A172 (cell line): ENCODE results near the gene CHID1. TPM values are rescaled to one million over a fixed set of nuclear protein-coding genes. Genes with fewer than 3 reads are reported as not detected.

Experiments
- DNase-seq: peaks from one replicate; pipeline ENCODE4 v3.0.0-alpha.2; 2015; ENCODE audit warnings: low spot score
- total RNA-seq: library from RNA; depleted of rRNA; stranded (reverse); fragments of >200 nt; shearing (Covaris generic); gene quantifications from 2 replicates; pipeline ENCODE4 v1.2.3, GENCODE V29; 2014; rRNA removed

The CHID1 gene
- 54.5 and 66.7 TPM in 2 replicates for total RNA-seq

GRCh38 chr11:910589-911030 lies at the start of gene CHID1:
Gene CHID1, minus strand, starts transcription at chr11:910810. Its CDS starts 5,994 bp downstream, at chr11:904816.
- peak; percentile 59 for DNase-seq

GRCh38 chr11:959608-960007 lies 49.0 kb upstream of the CHID1 start:
- DNase-seq: no peak

DNA sequence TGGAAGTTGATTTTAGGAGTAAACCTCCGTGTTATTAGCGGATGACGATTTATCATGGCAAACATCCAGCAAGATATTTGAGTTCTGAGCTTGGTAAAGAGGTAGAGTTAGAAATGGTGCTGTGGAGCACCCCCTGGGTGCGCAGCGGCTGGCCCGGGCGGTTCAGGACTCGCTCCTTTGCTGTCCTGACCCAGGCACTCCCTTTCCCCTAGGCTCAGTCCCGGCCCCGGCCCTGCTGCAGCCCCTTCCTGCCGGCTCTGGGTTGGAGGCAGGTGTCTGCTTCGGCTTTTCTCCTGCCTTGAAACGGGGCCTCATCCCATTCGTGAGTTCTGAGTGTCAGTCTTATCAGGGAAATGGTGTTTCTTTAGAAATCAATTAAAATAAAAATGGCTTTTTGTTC lies 48.4 kb upstream of the CHID1 start:
- no peak for DNase-seq

DNA sequence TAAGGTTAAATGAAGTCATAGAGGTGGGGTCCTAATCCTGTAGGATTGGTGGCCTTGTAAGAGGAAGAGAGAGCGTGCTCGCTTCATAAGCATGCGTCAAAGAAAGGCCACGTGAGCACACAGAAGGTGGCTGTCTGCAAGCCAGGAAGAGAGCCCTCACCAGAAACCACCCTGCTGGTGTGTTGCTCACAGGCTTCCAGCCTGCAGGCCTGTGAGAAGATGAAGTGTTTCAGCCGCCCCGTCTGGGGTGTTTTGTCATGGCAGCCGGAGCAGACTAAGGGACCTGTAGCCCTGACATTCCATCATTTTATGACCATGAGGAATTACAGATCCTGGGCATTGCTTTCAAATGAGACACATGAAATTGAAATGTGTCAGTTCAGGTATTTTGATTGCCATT lies 47.5 kb upstream of the CHID1 start:
- DNase-seq: no peak

GRCh38 chr11:957212-957920 lies 46.8 kb upstream of the CHID1 start:
- no peak for DNase-seq

- no peak for DNase-seq
These were observed 44.8 kb upstream of the CHID1 start for GRCh38 chr11:955154-956063.

GRCh38 chr11:954392-955153 lies 44.0 kb upstream of the CHID1 start:
- DNase-seq: no peak

DNA sequence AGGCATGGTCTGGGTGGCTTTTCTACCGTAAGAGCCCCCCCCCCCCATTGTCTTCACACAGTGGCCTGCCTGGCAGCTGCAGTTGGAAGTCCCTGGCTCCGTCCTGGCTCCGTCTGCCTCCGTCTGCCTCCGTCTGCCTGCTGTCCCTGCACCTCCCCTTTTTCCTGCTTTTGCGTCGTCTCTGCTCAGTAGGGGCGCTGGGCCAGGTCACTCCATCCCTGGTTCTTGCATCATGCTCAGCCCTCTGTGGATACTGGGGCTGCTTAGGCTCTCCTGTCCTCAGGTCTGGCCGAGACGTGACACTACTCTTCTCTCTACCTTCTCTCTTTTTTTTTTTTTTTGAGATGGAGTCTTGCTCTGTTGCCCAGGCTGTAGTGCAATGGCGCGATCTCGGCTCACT lies 42.9 kb upstream of the CHID1 start:
- DNase-seq: no peak

DNA sequence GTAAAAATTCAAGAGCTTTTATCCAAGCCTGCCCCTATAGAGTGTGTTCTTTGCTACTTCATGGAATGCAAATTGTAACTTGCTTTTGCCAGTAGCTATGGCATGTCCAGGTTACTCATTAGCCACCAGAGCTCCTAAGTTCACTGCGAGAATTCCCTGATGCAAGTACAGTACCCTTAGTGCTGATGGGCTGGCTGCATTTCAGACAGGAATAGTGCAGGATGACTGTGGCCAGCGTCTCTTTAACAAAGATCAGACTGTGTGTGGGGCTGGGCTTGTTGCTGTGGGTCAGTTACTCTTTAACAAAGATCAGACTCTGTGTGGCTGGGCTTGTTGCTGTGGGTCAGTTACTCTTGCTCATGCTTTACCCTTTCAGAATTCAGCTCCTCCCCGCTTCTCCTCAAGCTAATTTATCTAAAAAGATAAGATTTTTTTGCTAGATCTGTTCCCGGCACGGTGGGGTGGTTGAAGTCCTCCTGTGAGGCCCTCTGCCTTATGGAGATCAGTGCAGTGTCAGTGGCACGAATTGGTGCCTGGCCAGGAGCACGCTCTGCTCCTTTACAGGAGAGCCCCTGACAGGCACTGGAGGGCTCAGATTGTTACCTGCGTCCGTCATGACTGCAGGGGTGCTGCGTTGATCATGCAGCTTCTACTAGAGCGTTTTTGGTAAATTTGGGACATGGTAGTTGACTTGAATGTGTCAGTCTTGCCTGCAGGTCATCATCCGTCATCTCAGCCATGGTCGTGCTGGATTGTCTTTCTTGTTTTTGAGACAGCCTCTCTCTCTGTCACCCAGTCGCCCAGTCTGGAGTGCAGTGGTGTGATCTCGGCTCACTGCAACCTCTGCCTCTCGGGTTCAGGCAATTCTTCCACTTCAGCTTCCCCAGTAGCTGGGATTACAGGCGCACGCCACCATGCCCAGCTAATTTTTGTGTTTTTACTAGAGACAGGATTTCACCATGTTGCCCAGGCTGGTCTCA lies 42.1 kb upstream of the CHID1 start:
- no peak for DNase-seq

GRCh38 chr11:951507-951906 lies 40.9 kb upstream of the CHID1 start:
- DNase-seq: no peak

GRCh38 chr11:947744-948143 lies 37.1 kb upstream of the CHID1 start:
- DNase-seq: no peak

DNA sequence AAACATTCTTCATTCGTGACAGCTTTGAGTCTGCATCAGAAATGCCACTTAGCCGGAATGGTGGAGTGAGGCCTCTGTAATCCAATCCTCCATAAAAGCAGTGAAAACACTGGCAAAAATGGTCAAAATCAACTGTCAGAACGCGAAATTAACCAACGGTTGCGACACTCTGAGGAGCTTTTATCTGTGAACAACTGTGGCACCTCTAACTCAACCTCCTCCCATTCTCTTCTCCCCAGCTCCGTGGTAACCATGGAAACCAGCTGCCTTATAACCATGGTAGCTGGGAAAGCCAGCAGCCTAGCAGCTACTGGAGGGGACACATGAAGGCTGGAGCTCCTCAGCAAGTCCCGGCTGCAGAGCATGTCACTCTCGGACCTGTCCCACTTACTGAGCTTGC lies 35.4 kb upstream of the CHID1 start:
- no peak for DNase-seq

- no peak for DNase-seq
These were observed 34.3 kb upstream of the CHID1 start for GRCh38 chr11:944711-945470.

- no peak for DNase-seq
These were observed 32.2 kb upstream of the CHID1 start for GRCh38 chr11:942823-943222.

DNA sequence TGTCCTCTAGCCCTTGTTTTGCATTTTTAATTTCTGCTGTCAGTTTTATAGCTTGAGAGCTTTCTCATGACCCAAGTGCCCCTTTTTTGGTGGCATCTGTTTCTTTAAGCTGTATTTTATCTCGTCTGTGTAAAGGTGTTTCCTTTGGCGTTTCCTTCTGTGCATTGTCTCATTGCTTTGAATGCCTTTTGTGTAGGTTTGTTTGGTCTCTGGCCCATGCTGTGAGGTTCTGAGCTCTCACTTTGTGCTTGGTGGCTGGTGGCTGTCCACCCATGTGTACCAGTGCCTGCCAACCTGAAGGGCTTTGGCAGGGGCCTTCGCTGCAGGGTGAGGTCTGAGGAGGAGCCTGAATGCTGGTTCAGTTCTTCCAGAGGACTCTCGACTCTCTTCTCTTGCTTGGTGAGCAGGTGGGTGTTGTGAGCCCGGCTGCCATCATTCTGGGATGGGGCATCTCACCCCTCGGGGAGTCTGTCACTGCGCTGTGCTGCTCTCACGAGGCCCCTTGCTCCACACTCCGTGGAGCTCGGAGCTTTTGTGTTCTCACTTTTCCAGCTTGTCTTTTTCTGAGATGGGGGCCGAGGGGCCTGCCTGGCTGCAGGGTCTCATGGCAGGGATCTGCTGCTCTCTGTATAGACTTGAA lies 30.0 kb upstream of the CHID1 start:
- DNase-seq: no peak

GRCh38 chr11:937841-938261 lies 27.2 kb upstream of the CHID1 start:
- no peak for DNase-seq

- DNase-seq: no peak
These were observed 25.6 kb upstream of the CHID1 start for GRCh38 chr11:936199-936598.

DNA sequence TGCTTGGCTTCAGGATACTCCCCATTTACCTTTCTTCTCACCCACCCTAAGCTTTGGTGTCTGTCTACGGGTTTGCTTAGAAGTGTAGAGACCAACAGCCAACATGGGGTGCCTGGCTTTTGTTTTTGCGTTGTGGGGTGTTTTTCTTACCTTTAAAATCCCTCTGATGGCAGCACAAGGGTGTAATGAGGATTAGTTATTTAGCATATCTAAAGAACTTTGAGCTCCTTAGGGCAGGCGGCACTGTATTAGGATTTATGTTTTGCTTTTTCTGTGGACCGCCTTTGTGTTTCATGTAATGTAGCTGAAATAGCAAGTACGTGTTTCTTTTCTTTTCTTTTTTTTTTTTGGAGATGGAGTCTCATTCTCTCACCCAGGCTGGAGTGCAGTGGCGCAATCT lies 23.9 kb upstream of the CHID1 start:
- no peak for DNase-seq

DNA sequence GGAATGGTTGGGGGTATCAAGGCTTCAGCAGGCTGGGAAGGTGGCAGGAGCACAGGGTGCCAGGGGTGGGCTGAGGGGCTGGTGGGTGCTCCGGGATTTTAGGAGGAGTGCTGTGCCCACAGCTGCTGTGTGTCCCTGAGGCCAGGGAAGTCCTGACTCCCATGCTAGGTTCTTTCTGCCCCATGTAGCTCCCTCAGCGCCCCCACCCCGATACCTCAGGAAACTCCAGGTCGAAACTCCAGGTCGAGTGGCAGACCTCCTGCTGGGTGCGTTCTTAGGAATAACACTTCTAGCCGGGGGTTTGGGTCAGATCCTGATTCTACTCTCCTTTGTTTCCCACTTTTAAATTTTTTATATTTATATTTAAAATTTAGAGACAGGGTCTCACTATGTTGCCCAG lies 23.3 kb upstream of the CHID1 start:
- DNase-seq: no peak
